GM18507 (cell line): ENCODE data around the gene TUBA3E.
A peak's percentile ranks its signal among the peaks of the same experiment; 100 is the strongest.
"Not testable (repeated sequence)": the region's sequence is repeated elsewhere in the genome, so short reads cannot be mapped to it uniquely, and the experiment has no call there.

Experiments used
- DNase-seq: peaks from one replicate; pipeline ENCODE4 v3.0.0; 2011; ENCODE audit warnings: low read depth; ENCODE audit not compliant: insufficient read length; ENCODE audit errors: extremely low spot score
- FAIRE-seq: peaks from 2 replicates; lab custom pipeline; 2011; peaks lifted over from hg19 to GRCh38; lab: Jason Lieb, UNC

TUBA3E gene

DNA sequence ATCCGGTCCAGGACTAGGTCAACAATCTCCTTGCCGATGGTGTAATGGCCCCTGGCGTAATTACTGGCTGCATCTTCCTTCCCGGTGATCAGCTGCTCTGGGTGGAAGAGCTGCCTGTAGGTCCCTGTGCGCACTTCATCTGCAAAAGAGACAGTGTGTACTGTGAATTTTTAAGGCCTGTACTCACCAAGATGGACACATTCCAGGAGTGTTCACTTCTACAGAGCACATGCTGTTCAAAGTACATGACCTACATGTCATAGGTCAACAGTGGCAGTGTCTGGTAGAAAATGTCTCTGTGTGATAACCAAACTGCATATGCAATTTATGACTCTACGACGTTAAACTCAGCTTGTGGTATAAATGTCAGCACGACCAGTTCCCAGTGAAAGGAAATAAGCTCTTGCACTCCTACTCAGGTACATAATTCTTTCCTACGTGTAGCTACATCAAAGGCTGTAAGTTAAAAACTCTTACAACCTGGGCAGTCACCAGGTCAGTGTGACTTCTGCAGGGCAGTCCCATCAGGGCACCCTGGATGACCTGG, 3.1 kb downstream of the TUBA3E start:
- DNase-seq, FAIRE-seq: not testable (repeated sequence)

DNA sequence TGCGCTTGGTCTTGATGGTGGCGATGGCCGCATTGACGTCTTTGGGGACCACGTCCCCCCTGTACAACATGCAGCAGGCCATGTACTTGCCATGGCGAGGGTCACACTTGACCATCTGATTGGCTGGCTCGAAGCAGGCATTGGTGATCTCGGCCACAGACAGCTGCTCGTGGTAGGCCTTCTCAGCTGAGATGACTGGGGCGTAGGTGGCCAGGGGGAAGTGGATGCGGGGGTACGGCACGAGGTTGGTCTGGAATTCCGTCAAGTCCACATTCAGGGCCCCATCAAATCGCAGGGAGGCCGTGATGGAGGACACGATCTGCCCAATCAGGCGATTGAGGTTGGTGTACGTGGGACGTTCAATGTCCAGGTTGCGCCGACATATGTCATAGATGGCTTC, 4.4 kb downstream of the TUBA3E start:
- not testable (repeated sequence) for DNase-seq, FAIRE-seq

DNA sequence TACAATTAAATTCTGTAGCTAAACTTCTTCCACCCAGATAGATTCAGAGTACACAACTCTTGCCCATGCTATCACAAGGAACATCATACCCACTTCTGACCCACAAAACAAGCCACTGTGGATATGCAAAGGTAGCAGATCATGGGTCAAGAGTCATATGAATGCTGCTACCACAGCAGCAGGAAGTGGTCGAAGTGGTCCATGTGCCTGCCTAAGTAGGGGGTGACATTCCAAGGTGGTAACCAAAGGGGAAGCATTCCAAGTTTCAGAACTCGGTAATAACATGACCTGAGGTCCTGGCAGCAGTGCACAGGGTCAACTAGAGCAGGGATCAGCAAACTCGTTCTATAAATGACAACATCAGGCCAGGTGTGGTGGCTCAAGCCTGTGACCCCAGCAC, 5.8 kb downstream of the TUBA3E start:
- FAIRE-seq = not testable (repeated sequence)

DNA sequence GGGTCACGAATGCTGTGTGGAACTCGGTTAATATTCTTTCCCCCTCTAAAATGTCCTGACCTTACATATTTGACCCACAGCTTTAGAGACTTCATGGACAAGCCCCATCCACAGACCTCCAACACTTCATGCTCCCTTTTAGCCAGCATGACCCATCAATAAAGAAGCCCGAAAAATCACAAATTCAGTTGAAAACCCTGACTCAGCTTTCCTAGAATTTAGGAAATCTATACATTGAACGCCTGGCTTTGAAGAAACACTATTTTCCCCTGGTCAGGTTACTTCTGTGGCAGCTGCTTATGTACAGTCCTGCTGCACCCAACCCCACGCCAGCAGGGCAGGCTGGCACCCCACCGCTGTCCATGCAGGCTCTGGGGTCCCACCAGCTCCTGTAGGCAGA, 6.9 kb downstream of the TUBA3E start:
- FAIRE-seq, DNase-seq: not testable (repeated sequence)

More for the DNA sequence above, 5.8 kb downstream of the TUBA3E start:
- DNase-seq = not testable (repeated sequence)

DNA sequence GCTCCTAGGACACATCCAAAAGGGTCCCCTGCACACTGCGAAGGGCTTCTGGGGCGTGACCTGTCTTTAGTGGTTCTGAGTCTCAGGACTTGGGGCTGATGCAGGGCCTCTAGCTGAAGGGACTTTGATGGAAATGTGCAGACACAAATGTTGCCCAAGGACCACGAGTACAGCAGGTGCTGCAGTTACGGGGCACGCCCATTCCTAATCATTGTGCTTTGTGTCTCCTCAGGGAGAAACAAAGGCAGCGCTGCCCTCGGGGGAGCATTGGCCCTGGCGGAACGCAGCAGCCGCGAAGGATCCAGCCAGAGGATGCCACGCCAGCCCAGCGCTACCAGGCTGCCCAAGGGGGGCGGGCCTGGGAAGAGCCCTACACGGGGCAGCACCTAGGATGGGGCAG, 8.0 kb downstream of the TUBA3E start:
- no peak for DNase-seq
- no peak for FAIRE-seq

DNA sequence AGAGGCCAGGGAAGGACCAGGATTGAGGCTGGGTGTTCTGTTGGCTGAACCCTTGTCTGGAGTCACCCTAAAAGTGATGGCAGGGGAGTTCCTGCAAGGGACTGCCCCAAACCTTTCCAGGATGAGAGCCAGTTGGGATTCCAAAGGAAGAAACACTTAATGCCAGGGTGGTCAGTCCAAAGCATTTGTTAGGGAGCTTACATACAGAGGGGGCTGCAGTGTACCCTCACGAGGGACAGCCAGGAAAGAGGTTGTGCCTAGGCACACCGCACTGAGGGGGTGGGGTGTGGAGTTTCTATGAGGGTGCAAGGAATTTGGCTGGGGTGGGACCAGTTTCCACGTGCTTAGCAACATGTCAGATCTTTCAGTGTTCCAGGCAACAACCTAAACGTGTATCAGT, 9.3 kb downstream of the TUBA3E start:
- DNase-seq, FAIRE-seq: not testable (repeated sequence)

DNA sequence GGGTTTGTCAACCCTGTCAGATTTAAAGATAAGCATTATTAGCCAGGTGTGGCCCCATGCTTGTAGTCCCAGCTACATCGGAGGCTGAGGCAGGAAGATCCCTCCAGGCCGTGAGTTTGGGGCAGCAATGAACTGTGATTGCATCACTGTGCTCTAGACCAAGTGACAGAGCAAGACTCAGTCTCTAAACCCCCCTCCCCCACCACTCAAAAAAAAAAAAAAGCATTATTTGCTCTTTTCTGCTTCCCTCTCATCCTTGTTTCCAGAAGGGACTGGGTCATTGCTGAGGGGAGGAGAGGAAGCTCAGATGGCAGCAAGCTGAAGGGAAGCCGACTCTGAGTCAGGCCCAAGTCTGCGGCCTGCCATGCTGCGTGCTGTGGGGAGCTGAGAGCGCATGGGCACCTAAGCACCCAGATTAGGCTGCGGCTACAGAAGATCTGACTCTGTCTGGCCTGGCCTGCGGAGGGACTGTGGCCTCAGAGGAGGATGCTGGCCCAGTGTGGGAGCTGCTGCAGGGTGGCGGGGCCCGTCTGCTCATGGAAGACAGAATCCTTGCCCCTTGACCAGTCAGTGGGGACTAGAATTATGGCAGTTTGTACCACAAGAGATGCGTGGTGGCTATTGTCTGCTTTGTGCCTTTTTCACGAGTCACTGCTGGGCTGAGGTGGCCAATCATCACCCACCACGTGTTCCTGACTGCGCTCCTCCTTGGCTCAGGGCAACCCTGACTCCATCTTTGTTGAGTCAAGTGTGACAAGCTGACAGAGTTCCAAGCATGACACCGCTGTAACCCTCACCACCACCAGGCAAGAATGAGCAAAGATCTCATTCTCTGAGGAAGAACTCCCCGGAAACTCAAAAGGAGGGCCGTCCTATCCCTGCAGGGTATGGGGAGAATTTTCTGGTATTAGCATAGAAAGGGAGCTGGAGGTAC, 10.1 kb downstream of the TUBA3E start:
- not testable (repeated sequence) for DNase-seq
- peak; percentile 26 for FAIRE-seq

DNA sequence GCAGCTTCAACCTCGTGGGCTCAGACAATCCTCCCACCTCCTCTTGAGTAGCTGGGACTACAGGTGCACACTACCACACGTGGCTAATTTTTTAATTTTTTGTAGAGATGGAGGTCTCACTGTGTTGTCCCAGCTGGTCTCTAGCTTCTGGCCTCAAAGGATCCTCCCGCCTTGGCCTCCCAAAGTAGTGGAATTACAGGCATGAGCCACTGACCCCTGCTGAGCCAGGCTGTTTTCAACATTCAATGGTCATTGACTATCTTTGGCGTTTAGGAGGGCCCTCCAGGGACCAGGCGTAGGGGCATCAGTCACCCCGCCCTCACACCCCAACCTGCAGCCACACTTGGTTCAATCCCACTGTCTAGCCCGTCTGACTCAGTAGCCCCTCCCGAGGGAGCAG, 11.0 kb downstream of the TUBA3E start:
- FAIRE-seq = no peak
- no peak for DNase-seq

DNA sequence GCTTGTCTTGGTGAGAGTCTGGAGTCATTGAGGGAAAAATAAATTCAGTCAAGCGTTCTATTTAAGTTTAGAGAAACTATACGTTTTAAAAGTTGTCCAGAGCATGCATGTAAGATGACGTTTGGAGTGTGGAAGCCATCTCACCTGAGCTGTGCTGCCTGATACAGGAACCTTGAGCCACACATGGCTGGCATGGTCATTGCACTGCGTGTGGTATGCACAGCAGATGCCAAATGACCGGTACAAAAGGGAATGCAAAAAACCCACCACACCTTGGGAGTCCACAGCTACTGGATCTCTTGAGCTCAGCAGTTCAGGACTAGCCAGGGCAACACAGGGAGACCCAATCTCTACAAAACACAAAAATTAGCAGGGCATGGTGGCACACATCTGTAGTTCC, 11.8 kb downstream of the TUBA3E start:
- no peak for DNase-seq
- FAIRE-seq = no peak

DNA sequence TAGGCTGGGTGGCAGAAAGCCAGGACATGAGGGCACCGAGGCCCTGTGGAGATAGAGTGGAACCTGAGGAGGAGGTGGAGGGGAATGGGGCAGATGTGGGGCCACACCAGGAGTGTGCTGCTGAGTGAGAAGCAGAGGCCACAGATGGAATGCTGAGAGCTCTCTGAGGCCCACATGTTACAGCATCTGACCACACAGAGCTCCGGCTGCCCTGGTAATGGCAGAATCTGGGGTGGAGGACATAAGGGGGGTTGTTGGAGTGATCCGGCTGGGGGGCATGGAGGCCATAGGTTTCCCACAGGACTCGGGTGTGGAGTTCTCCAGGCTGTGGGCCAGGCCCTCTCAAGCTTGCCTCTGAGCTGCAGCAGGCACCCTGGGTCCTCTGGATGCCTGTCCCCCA, 12.3 kb downstream of the TUBA3E start:
- DNase-seq (no peak), FAIRE-seq (no peak)

DNA sequence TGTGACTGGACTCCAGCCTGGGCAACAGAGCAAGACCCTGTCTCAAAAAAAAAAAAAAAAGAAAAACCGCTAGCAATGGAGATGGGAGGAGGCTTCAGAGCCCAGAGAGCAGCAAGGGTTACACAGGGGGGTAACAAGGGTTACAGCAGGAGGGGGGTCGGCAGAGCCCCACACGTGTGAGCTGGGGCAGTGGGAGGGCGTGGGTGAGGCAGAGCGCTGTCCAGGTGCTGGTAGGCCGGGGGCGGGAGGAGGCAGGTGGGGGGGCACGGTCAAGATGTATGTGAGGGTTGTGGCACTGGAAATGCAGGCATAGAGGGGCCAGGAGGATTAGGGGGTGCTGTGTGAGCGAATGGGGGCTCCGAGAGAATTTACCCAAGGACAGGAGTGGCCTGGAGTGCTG, 12.8 kb downstream of the TUBA3E start:
- DNase-seq = no peak
- no peak for FAIRE-seq

DNA sequence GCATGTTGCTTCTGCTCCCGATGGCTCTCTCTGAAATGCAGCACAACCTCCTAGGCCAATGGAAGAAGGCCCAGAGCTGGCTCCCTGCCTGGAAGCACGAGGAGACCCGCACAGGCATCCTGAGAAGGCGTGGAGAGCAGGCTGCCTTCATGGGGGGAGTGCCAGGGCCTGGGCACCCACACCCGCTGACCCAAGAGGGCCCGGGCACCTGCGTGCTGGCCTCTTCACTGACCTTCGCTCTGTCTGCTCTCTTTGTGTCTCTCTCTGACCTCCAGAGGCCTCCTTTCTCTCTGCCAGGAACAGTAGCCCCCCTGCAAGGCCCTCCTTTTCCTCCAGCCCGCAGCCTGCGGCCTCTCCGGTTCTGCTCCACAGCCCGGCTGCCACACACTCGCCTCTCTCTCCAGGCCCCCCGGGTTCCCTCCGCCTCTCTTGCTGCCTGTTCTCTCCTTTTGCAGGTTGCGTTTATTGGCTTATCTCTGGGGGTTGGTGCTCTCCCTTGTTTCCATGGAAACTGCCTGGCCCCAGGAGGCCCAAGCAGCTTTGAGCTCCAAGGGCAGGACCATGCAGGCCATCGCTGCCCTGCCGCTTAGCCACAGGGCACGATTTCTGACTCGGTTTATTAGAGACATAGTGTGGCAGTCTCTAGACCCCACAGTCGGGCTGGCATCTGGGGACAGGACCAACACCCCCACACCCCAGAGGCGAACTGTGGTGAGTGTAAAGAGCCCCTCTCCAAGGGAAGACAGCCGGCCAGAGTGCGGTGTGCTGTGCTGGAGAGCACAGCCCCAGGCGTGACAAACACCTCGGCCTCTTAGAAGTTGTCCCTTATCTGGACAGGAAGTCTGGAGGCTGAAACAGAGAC, 14.5 kb downstream of the TUBA3E start:
- DNase-seq (no peak), FAIRE-seq (no peak)

DNA sequence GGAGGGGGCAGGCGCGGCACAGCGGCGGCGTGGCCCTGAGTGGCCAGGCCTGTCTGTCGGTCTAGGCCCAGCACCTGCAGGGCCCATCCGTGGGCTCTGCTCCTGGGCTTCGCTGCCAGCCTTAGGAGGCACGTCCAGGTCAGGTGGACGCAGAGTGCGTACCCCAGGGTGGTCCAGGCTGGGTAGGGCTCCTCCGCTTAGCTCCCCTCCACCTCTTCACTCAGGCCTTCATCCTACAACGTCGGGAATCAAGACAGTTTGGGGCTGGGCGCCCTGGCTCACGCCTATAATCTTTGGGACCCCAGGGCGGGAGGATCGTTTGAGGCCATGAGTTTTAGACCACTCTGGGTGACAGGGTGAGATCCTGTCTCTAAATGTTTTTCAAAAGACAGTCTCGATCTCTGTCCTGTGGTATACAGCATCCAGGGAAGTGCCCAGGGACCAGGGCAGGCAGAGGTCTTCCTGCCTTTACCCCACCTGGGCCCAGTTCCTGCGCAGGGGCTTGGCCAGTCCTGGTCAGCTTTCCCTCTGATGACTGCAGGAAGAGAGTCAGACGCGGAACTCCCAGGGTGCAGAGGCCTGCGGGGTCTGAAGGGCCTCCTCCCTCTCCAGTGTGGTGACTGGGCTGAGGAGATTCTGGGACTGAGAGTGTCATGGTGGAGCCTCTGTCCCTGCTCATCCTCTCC, 15.3 kb downstream of the TUBA3E start:
- peak; percentile 71 for FAIRE-seq
- DNase-seq = not testable (repeated sequence)

DNA sequence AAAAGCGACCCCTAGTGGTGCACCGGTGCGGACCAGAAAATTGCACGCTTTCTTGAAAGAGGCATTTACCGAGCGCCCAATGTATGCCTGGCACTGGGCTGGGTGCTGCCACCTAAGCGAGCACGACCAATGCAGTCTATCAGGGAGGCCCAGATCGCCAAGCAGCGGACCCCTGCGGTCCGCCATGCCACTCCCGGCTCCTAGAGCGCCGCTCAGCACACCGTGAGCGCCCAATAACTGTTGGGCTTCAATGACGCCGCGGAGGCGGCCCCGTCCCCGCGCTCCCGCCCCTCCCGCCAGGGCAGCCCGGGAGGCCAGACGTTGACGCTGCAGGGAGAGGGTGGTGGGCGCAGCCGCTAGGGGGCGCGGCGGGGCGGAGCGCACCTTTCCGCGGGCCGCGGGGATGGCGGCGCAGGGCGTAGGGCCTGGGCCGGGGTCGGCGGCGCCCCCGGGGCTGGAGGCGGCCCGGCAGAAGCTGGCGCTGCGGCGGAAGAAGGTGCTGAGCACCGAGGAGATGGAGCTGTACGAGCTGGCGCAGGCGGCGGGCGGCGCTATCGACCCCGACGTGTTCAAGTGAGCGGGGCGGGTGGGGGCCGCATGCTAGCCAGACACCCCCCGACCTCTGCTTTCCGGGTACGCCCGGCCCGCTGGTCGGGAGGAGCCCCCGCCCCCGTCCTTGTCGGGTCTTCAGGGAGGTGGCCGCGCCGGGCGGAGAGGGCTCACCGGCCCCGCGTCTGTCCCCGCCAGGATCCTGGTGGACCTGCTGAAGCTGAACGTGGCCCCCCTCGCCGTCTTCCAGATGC, 16.2 kb downstream of the TUBA3E start, which contains the start of gene MZT2B:
MZT2B (plus strand) TSS at position 383 of the 803 bp plus-strand sequence; CDS start at position 404, 21 bp downstream.
- FAIRE-seq = peak; percentile 64
- peak; percentile 76 for DNase-seq

DNA sequence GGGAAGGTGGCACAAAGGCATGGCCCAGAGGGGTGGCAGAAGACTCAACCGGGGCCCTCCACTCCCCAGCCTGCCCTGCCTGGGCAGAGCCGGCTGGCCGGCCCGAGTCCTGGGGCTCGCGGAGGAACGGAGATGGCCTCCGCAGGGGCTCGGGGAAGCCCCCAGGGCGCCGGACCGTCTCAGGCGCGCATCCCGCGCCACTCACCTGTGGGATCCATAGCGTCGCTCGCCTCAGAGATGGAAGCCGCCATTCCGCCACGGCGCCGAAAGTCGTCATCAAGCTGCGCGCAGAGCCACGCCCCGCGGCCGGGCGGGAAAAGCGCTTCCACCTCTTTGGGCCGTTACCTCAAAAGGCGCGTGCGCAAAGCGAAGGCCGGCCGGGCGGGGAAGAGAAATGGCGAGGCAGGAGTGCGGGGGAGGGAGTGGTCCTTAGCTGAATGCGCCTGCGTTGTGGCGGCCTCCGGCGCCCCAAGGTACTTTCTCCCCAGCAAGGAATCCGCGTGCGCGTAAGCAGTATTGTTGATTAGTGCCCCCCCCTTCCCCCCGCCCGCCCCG, 16.8 kb downstream of the TUBA3E start, which contains the start of gene SMPD4:
SMPD4 (minus strand) TSS at position 278 of the 555 bp plus-strand sequence. CDS start 5,010 bp downstream, outside the sequence.
- FAIRE-seq (peak; percentile 94), DNase-seq (peak; percentile 71)

DNA sequence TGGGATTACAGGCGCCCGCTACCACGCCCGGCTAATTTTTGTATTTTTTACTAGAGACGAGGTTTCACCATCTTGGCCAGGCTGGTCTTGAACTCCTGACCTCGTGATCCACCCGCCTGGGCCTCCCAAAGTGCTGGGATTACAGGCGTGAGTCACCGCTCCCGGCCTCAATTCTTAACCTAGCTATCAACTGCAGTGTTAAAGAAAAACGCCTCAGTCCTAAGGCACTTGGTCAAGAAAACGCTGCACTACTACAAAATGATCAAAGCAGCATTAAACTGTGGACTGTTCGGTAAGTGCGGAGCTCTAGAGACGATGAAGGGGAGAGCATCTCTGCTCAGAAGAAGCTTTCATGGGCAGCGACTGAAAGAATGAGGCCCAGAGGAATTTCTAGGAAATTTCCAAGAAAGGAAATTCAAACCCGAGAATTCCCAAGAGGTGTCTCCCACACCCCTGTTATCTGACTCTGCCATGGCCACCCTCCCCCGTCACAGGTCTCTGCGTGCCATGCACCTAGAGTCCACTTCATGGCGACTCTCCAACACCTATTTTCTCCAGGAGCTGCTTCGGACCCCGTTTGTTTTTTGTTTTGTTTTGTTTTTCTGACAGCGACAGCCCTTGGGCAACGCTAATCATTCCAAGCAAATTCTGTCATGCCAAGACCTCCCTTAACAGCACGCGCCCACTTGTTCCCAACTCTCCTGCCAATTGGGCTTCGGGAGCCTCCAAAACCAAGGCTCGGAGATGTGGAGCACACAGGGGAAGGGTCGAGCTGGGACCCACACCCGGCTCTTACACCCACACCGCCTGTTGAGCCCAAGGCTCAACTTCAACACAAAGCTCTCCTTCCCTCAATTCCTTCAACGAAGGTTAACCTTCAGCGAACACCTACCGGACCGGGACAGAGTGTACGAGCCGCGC, 17.6 kb downstream of the TUBA3E start:
- not testable (repeated sequence) for DNase-seq

DNA sequence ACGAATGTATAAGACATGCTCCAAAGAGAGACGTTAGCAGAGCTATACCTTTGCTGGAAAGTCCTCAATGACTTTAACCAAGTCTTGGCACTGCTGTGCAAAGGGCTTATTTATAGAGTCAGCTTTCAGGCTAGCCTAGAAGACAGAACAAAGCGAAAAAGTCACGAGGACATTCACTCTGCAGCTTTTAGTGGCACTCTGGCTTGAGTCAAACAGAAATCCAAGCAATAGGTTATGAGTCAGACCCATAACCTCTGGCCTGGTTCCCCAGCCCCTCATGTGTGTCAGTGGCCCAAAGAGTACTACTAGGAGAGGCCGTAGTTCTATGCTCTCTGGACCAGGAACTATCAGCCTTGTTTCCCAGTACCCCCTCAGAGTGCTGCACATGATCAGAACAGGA, 23.4 kb downstream of the TUBA3E start:
- FAIRE-seq = peak; percentile 26
- DNase-seq = not testable (repeated sequence)

More for the DNA sequence above, 17.6 kb downstream of the TUBA3E start:
- FAIRE-seq = not testable (repeated sequence)
